ENCODE measurements around the gene SNED1.

Gene SNED1

GRCh38 chr2:241031436-241032165, 33.2 kb downstream of the SNED1 start:
- no peak for DNase-seq

GRCh38 chr2:241033336-241033987, 35.0 kb downstream of the SNED1 start:
- DNase-seq = no peak

- DNase-seq = no peak
These were observed 35.6 kb downstream of the SNED1 start for GRCh38 chr2:241033994-241034393.

- DNase-seq = no peak
These were observed 36.2 kb downstream of the SNED1 start for GRCh38 chr2:241034490-241035141.

GRCh38 chr2:241035142-241035817, 36.9 kb downstream of the SNED1 start:
- no peak for DNase-seq

GRCh38 chr2:241035818-241036396, 37.5 kb downstream of the SNED1 start:
- DNase-seq = no peak

- no peak for DNase-seq
These were observed 38.1 kb downstream of the SNED1 start for GRCh38 chr2:241036397-241036963.

- no peak for DNase-seq
These were observed 38.6 kb downstream of the SNED1 start for GRCh38 chr2:241036964-241037421.

GRCh38 chr2:241037498-241037897, 39.1 kb downstream of the SNED1 start:
- DNase-seq = no peak

GRCh38 chr2:241038374-241039180, 40.2 kb downstream of the SNED1 start:
- DNase-seq = no peak

- DNase-seq = no peak
These were observed 41.0 kb downstream of the SNED1 start for GRCh38 chr2:241039416-241039815.

- DNase-seq = no peak
These were observed 41.8 kb downstream of the SNED1 start for GRCh38 chr2:241040081-241040803.

- DNase-seq = no peak
These were observed 43.3 kb downstream of the SNED1 start for GRCh38 chr2:241041589-241042158.

- DNase-seq = no peak
These were observed 45.2 kb downstream of the SNED1 start for GRCh38 chr2:241043581-241043980.

GRCh38 chr2:241047253-241048010, 49.0 kb downstream of the SNED1 start:
- DNase-seq = no peak

GRCh38 chr2:241048149-241048948, 49.9 kb downstream of the SNED1 start:
- no peak for DNase-seq

- DNase-seq = no peak
These were observed 50.5 kb downstream of the SNED1 start for GRCh38 chr2:241048949-241049343.

- no peak for DNase-seq
These were observed 51.6 kb downstream of the SNED1 start for GRCh38 chr2:241049739-241050623.

Measured in NCI-H187 treated with DMSO at 0.1 percent for 48 hours (cell line).